PC-3 (cell line): Measurements from ENCODE around the gene TMEM17. TPM values are rescaled to one million over a fixed set of nuclear protein-coding genes. Genes with fewer than 3 reads are reported as not detected.

Experiments
- ATAC-seq: fragments of 200-7000 bp; cut with Tn5 transposase; 2 replicates; pipeline ENCODE4 v1.9.1; 2020; ENCODE audit warnings: mild to moderate bottlenecking, moderate library complexity
- BruUV-seq: library from RNA; stranded (reverse); fragments of 400-500 nt; replicated peaks from 2 replicates; lab custom pipeline; 2021; lab: Mats Ljungman, UMichigan
- CTCF ChIA-PET: fragments of 300-600 bp; sonication (Branson Sonifier 250); formaldehyde crosslinking; loops from one replicate; lab custom pipeline; 2022; ENCODE audit warnings: antibody characterized with exemption; lab: Charles Lee
- POLR2A ChIA-PET: fragments of 300-600 bp; sonication (Branson Sonifier 250); formaldehyde crosslinking; loops from one replicate; lab custom pipeline; 2022; ENCODE audit warnings: antibody characterized with exemption; ENCODE audit not compliant: unreplicated experiment; lab: Charles Lee
- DNase-seq: peaks from one replicate; pipeline ENCODE4 v3.0.0-alpha.2; 2015
- H2AFZ ChIP-seq: fragments of 300-600 bp; sonication (generic); 2 replicates; pipeline ENCODE4 v1.6.0; 2016; ENCODE audit warnings: antibody characterized with exemption, low read length
- H3F3A ChIP-seq: fragments of 300-600 bp; sonication (generic); one replicate; pipeline ENCODE4 v1.6.0; 2017; ENCODE audit warnings: antibody characterized with exemption, low read length, control low read depth, mild to moderate bottlenecking; ENCODE audit not compliant: unreplicated experiment
- H3K27ac ChIP-seq: fragments of 300-600 bp; sonication (generic); 2 replicates; pipeline ENCODE4 v1.5.1; 2016; ENCODE audit warnings: mild to moderate bottlenecking, low read length
- H3K27me3 ChIP-seq: fragments of 300-600 bp; sonication (generic); 2 replicates; pipeline ENCODE4 v1.6.1; 2016; ENCODE audit warnings: low read length, mixed read lengths
- H3K36me3 ChIP-seq: fragments of 300-600 bp; sonication (generic); 2 replicates; pipeline ENCODE4 v1.6.1; 2016; ENCODE audit warnings: low read depth, mixed run types, low read length, mixed read lengths
- H3K4me1 ChIP-seq: fragments of 300-600 bp; sonication (generic); 2 replicates; pipeline ENCODE4 v1.5.1; 2016; ENCODE audit warnings: low read length; ENCODE audit not compliant: insufficient read depth
- H3K4me2 ChIP-seq: fragments of 300-600 bp; sonication (generic); 2 replicates; pipeline ENCODE4 v1.6.0; 2016; ENCODE audit warnings: low read length
- H3K4me3 ChIP-seq: fragments of 300-600 bp; sonication (generic); 2 replicates; pipeline ENCODE4 v1.5.1; 2016; ENCODE audit warnings: mild to moderate bottlenecking, low read length, mixed read lengths
- H3K79me2 ChIP-seq: fragments of 300-600 bp; sonication (generic); 2 replicates; pipeline ENCODE4 v1.6.1; 2017; ENCODE audit warnings: low read length, mixed read lengths
- H3K9ac ChIP-seq: fragments of 300-600 bp; sonication (generic); 2 replicates; pipeline ENCODE4 v1.6.0; 2016; ENCODE audit warnings: mild to moderate bottlenecking, low read length
- H3K9me2 ChIP-seq: fragments of 300-600 bp; sonication (generic); replicated peaks from 2 replicates; pipeline ENCODE4 v1.6.1; 2016; ENCODE audit warnings: mixed run types, low read length, mixed read lengths
- H3K9me3 ChIP-seq: fragments of 300-600 bp; sonication (generic); 2 replicates; pipeline ENCODE4 v1.6.1; 2016; ENCODE audit warnings: low read length, mixed read lengths
- H4K20me1 ChIP-seq: fragments of 300-600 bp; sonication (generic); 2 replicates; pipeline ENCODE4 v1.6.1; 2016; ENCODE audit warnings: low read length, mixed read lengths
- EZH2 ChIP-seq: fragments of 300-600 bp; sonication (generic); IDR thresholded peaks from one replicate; pipeline ENCODE4 v1.6.1; 2017; ENCODE audit warnings: antibody characterized with exemption, mild to moderate bottlenecking, low read length; ENCODE audit not compliant: unreplicated experiment
- EZH2phosphoT487 ChIP-seq: fragments of 300-600 bp; sonication (generic); IDR thresholded peaks from 2 replicates; pipeline ENCODE4 v1.6.1; 2018; ENCODE audit warnings: mild to moderate bottlenecking, antibody characterized with exemption, low read length, borderline replicate concordance
- intact Hi-C: fragments of 100-400 bp; cut with micrococcal nuclease; formaldehyde crosslinking; loops from 2 replicates; pipeline ENCODE4 v1.9.0; 2023
- total RNA-seq: library from RNA; depleted of rRNA; stranded (reverse); fragments of >200 nt; gene quantifications from 2 replicates; pipeline ENCODE4 v1.2.3, GENCODE V29; 2014
- TF ChIP-seq, protein P1 (sequence below): fragments of 300-600 bp; sonication (generic); conservative IDR thresholded peaks from 2 replicates; pipeline ENCODE4 v1.5.1; 2017; ENCODE audit warnings: antibody characterized with exemption, low read depth, mild to moderate bottlenecking, low read length

TMEM17 gene
- total RNA-seq, 1 experiment from 2014 or later, result 2.9 TPM

- no TSS peak for BruUV-seq
- no peak for ATAC-seq
- POLR2A ChIA-PET, result no interaction called here
Measured at GRCh38 chr2:62526531-62527381, 20.8 kb upstream of the TMEM17 start.

DNA sequence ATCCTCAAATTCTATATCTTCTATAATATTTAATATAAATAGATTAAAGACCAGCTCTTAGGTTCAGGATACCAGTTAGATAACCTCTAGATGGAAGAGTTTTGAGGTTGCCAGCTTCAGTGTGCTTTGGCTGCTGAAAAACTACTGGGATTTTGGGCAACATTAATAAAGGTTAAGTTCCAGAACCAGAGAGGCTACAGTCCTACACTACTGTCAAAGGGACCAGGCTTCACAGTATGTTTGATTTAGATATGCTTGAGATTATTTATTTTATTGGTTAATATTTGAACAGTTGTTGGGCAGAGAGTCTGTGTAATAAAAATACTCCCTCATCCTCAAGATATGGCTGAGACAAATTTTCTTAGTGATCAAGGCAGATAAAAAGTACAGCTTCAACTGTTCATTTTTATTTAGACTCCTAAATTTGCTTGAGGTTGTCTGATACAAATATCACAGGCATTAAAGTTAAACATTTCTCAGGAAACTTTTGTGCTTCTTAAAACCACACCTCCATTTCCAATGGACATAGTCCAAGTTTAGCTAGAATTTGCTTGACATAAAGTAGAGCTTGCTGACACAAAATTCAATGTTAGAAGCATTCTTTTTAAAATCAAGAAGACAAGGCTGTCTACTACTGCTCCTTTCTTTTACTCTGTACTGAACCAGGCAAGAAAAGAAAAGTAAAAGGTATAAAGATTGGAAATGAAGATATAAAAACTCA lies 19.7 kb upstream of the TMEM17 start:
- TF ChIP-seq, protein P1, sequence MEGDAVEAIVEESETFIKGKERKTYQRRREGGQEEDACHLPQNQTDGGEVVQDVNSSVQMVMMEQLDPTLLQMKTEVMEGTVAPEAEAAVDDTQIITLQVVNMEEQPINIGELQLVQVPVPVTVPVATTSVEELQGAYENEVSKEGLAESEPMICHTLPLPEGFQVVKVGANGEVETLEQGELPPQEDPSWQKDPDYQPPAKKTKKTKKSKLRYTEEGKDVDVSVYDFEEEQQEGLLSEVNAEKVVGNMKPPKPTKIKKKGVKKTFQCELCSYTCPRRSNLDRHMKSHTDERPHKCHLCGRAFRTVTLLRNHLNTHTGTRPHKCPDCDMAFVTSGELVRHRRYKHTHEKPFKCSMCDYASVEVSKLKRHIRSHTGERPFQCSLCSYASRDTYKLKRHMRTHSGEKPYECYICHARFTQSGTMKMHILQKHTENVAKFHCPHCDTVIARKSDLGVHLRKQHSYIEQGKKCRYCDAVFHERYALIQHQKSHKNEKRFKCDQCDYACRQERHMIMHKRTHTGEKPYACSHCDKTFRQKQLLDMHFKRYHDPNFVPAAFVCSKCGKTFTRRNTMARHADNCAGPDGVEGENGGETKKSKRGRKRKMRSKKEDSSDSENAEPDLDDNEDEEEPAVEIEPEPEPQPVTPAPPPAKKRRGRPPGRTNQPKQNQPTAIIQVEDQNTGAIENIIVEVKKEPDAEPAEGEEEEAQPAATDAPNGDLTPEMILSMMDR, result no peak
- TF ChIP-seq EZH2phosphoT487 (no peak), EZH2 (no peak)
- BruUV-seq, result no TSS peak
- H3K4me2 ChIP-seq, result no peak overlapping the region
- H4K20me1 ChIP-seq, result no peaks in the 10 kb centered on the region
- intact Hi-C loops, result no loop called here
- H3K79me2 ChIP-seq, result no peaks in the 10 kb centered on the region
- H3K27ac ChIP-seq, result no peak overlapping the region
- no peak overlapping the region for H3K4me3 ChIP-seq
- no peaks in the 10 kb centered on the region for H3F3A ChIP-seq
- H3K9me2 ChIP-seq, result no peaks in the 10 kb centered on the region
- H3K27me3 ChIP-seq, result no peaks in the 10 kb centered on the region
- no peak for DNase-seq
- H3K4me1 ChIP-seq, result no peaks in the 10 kb centered on the region
- ATAC-seq, result no peak
- no peaks in the 10 kb centered on the region for H3K9me3 ChIP-seq
- CTCF ChIA-PET, result no interaction called here
- no peak overlapping the region for H3K9ac ChIP-seq
- no peaks in the 10 kb centered on the region for H3K36me3 ChIP-seq
- POLR2A ChIA-PET, result no interaction called here
- no peak overlapping the region for H2AFZ ChIP-seq

More at GRCh38 chr2:62526531-62527381, 20.8 kb upstream of the TMEM17 start:
- H4K20me1 ChIP-seq, result no peaks in the 10 kb centered on the region
- H3K9me3 ChIP-seq, result no peaks in the 10 kb centered on the region
- no peak overlapping the region for H3K9ac ChIP-seq
- TF ChIP-seq EZH2phosphoT487 (no peak), EZH2 (no peak)
- TF ChIP-seq, protein P1, result no peak
- CTCF ChIA-PET, result no interaction called here
- no peak overlapping the region for H3K27ac ChIP-seq
- no peak for DNase-seq
- no peaks in the 10 kb centered on the region for H3K27me3 ChIP-seq
- no peak overlapping the region for H2AFZ ChIP-seq
- no peaks in the 10 kb centered on the region for H3K36me3 ChIP-seq
- no peak overlapping the region for H3K4me3 ChIP-seq
- H3K79me2 ChIP-seq, result no peaks in the 10 kb centered on the region
- H3K9me2 ChIP-seq, result no peaks in the 10 kb centered on the region
- intact Hi-C loops, result no loop called here
- H3F3A ChIP-seq, result no peaks in the 10 kb centered on the region
- H3K4me2 ChIP-seq, result no peak overlapping the region
- no peaks in the 10 kb centered on the region for H3K4me1 ChIP-seq
